DMS 273 (cell line): ENCODE measurements around the gene CATSPERZ.

Experiments used
- DNase-seq: peaks from one replicate; lab custom pipeline; 2025; ENCODE audit not compliant: unreplicated experiment; lab: John Stamatoyannopoulos, UW

CATSPERZ gene

DNA sequence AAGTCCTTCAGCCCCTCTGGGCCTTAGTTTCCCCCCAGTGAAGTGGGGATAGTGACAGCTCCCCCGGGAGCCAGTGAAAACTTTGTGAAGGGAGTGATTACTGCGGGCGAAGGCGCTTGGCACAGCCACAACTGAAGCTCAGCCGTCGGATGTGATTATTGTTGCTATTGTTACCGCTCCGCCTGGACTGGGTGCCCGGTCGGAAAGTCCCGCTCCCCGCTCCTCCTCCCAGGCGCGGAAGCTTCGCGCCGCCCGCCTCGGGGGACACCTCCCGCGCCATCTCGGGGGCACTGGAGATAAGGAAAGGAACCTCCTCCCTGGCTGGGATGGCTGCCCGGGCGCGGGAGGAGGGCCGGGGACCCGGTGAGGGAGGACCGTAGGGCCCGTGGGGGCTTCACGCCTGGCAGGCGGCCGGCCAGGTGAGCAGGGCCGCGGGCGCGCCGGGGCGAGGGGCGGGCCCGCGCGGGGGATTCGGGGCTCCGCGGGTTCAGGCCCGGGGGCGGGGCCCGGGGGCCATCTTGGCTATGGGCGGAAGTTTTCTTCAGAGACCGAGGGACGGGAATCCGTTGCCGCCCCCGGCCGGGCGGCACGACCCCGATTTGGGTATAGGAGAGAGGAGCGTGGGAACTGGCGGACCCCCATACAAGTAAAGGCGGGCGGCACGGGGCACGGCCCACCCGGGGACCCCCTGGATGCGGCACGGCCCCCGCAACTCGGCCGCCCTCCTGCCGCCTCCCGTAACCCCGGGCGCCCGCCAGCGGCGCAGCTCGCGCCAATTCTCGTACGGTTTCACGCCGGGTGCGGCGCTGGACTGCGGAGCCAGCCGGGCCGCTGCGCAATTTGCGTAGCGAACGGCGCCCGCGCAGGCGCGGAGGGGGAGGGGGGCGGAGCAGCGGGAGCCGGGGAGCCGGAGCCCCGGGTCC lies 14.9 kb upstream of the CATSPERZ start, which contains the start of gene GPR137:
GPR137 (plus strand) TSS at position 887 of the 923 bp plus-strand sequence. CDS start 677 bp downstream, outside the sequence.
- DNase-seq: peak; percentile 86

GRCh38 chr11:64285885-64286800 lies 14.0 kb upstream of the CATSPERZ start:
- DNase-seq: peak; percentile 78

DNA sequence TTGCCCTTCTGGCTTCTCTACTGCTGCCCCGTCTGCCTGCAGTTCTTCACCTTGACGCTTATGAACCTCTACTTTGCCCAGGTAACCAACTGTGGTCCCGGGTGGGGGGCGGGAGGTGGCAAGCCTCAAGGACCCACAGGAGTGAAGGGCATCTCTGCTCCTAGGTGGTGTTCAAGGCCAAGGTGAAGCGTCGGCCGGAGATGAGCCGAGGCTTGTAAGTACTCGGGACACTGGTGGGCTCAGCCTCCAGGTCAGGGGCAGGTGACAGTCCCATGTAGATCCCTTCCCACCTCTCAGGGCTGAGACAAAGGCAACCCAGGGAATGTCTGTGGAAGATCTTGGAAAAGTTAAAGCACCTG lies 13.4 kb upstream of the CATSPERZ start:
- DNase-seq: no peak

GRCh38 chr11:64287676-64288352 lies 12.3 kb upstream of the CATSPERZ start:
- no peak for DNase-seq

DNA sequence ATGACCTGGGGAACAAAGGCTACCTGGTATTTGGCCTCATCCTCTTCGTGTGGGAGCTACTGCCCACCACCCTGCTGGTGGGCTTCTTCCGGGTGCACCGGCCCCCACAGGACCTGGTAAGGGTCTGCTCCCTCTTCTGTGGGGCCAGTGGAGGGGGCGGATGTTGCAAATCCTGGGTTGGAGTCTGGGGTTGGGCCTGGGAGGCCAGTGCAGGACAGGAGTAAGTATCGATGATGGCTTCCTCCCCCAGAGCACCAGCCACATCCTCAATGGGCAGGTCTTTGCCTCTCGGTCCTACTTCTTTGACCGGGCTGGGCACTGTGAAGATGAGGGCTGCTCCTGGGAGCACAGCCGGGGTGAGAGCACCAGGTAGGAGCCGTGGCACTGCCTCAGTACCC lies 11.8 kb upstream of the CATSPERZ start:
- no peak for DNase-seq

DNA sequence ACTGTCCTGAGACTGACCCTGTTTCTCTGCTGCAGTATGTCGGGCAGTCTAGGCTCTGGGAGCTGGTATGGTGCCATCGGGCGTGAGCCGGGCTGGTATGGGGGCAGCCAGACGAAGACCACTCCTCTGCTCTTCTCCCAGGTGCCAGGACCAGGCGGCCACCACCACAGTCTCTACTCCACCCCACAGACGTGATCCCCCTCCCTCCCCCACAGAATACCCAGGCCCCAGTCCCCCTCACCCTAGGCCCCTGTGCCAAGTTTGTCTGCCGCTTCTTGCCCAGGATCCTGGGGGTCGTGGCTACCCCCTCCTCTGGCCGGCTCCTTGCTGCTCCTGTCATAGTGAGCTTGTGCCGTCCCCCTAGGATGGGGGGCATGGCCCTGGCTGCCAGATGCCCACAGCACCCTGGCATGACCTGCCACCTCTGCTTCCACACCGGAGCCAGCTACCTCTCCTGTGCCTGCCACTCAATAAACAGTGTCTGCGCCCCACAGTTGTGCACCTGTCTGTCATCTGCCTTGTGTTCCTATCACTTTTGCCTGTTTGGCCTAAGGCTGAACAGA lies 11.1 kb upstream of the CATSPERZ start:
- DNase-seq: no peak

DNA sequence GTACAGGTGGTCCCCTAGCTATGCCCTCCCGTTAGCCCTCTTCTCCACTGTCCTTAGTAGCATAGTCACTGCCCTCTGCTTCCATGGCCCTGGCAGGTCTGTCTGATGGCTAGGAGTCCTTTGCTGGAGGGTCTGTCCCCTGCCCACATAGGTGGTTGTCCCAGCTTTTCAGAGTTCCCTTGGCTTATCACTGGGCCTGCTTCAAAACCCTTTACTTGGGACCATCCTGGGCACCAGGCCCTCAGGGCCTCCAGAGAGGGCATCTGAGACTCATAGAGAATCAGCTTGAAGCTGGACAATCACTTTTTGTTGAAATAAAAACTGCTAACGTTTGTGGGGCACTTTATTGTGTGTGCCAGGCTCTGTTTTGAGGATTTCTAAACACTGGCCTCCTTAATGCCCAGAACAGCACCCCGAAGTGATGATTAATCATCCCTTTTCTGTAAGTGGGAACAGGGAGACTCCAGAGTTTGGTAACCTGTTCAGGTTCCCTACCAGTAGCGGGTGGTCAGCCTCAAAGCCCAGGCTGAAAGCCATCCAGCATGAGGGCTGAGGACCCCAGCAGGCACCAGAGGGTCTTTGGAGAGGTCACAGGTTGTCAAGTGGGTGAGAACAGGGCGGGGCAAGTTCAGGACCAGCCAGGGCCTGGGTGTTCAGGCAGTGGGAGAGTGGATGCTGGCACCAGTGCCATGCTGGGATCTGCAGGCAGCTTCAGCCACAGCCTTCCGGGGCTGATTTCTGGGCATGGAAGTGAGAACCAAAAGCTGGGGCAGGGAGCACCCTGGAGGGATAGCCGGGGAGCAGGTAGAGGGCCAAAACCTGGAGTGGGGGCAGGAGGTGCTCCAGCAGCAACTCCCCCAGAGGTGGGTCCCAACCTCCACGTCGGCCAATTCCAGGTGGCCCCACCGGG lies 9.6 kb upstream of the CATSPERZ start:
- no peak for DNase-seq

- DNase-seq: no peak
Measured at GRCh38 chr11:64291262-64291751, 8.9 kb upstream of the CATSPERZ start, which contains the start of gene KCNK4. Gene KCNK4 (plus strand): TSS chr11:64291302. CDS start chr11:64293019, 1,717 bp downstream.

DNA sequence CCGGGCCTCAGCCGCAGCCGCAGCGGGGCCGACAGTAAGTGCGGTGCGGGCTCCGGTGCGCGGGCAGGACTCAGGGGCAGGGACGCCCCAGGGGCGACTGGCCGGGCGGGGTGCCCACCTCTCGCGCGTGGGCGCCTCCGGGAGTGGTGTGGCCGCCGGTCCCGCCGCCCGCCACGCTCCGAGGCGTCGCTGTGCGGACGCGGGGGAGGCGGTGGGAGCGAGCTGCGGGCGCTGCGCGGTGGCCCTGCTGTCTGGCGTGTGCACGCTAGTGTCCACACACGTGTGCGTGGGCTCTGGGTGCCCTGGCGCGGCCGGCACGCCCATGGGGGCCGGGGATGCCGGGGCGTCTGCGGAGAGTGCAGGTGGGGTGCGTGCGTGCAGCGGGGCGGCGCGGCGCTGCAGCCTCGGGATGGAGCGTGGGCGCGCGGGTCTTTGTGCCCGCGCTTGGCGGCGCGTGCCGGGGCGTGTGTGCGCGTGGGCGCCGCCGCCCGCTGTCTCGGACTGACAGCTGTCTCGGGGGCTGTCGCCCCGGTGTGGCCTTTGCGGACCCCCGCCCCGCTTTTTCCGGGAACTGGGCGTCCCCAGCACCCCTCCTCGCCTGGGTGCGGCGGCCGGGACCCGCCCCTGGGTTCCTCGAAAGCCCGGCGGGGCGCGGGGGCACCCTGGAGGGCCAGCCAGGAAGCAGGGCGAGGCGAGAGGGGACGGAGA lies 8.3 kb upstream of the CATSPERZ start:
- no peak for DNase-seq

DNA sequence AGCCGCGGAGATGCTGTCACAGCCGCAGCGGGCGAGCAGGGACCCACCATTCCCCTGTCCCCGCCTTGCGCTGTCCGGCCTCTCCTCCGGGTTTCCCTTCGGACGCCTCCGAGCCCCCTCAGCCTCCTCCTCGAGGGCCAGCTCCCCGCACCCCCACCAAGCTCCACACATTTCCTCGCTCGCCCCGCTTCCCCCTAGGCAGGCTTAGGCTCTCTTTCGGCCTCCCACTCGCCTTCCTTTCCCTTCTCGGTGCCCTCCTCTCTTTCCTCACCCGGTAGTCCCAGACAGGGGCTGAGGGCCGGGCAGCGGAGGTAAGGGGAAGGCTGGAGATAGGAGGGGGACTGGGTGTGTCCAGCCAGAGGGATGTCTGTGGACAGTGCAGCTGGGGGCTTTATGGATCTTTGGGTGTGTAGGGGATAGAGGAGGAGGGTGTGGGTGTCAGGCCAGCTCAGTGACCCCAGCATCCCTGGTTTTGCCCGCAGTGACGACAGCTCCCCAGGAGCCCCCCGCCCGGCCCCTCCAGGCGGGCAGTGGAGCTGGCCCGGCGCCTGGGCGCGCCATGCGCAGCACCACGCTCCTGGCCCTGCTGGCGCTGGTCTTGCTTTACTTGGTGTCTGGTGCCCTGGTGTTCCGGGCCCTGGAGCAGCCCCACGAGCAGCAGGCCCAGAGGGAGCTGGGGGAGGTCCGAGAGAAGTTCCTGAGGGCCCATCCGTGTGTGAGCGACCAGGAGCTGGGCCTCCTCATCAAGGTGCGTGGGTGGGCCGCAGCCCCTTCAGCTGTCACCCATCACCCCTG lies 7.5 kb upstream of the CATSPERZ start:
- DNase-seq: no peak

DNA sequence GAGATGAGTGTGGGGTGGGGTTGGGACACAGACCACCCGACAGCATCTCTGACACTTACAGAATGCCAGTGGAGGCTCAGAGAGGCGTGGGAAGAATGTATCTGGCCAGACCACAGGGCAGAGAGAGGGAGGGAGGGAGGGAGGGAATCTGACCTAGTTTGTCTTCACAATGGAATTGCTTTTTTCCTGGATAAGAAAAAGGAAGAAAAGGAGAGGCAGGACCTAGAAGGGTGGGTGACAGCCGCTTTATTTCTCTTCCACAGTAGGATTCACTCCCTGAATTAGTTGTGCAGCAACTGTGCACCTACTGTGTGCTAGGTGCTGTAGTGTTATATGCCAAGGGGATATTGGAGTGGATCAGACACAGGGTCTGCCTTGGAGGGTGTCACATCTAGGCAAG lies 5.4 kb upstream of the CATSPERZ start:
- no peak for DNase-seq

- DNase-seq: no peak
Measured at GRCh38 chr11:64295760-64296159, 4.4 kb upstream of the CATSPERZ start.

DNA sequence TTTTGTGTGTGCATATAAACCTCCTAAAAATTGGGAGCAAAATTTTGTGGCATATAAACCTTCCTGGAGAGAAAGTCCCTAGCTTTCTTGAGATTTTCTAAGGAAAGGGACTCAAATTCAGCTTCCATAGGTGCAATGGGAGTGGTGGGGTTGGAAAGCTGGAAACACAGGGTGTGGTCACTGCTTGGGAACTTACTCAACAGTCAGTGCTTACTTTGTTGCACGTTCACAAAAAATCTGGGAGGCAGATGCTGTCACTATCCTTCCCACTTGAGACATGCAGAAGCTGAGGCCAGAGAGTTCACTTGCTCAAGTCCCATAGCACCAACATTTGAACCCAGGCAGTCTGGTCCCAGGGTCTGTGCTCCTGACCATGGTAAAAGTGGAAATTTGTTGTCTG lies 3.9 kb upstream of the CATSPERZ start:
- no peak for DNase-seq

DNA sequence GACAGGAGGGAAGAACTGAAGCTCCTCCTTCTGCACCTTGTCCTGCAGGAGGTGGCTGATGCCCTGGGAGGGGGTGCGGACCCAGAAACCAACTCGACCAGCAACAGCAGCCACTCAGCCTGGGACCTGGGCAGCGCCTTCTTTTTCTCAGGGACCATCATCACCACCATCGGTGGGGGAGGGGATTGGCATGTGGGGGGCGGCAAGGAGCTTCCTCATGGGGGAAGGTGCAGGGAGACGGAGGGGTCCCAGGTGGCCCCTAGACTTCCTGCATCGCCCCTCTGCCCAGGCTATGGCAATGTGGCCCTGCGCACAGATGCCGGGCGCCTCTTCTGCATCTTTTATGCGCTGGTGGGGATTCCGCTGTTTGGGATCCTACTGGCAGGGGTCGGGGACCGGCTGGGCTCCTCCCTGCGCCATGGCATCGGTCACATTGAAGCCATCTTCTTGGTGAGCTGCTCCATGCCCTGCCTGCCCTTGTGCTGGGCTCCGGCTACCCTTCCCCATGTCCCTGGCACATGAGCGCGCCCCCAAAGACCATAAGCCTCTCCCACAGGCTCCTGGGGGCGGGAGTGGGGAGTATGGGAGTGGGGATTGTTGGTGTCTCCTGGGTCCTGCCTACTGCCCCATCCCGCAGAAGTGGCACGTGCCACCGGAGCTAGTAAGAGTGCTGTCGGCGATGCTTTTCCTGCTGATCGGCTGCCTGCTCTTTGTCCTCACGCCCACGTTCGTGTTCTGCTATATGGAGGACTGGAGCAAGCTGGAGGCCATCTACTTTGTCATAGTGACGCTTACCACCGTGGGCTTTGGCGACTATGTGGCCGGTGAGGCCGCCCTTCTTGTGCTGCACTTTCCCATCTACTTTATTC lies 3.1 kb upstream of the CATSPERZ start:
- no peak for DNase-seq

DNA sequence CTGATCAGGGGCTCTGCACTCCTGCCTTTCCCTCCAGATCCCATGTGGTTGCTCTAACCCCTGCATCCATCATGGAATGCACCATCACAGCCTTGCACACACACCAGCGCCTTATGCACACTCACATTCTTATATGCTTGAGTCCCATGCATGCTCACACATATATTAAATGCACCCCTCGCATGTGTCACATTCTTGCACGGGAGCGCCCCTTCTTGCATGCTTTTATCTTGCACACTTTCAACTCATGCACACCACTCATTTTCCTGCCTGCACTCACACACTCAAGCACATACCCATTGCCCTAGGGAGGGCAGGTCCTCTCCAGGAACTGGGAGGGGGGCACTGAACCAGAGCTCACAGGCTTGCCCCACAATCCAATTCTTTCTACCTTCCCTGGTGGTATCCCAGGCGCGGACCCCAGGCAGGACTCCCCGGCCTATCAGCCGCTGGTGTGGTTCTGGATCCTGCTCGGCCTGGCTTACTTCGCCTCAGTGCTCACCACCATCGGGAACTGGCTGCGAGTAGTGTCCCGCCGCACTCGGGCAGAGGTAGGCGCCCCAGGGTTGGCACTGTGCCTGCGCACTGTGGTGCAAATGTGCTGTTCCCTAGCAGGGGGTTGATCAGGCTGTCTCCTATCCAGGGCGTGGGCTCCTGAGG lies 2.3 kb upstream of the CATSPERZ start:
- peak; percentile 37 for DNase-seq

GRCh38 chr11:64298966-64299846 lies 952 bp upstream of the CATSPERZ start:
- DNase-seq: peak; percentile 69
